ENCODE measurements around the gene TMEM175. TPM values are rescaled to one million over a fixed set of nuclear protein-coding genes. Genes with fewer than 3 reads are reported as not detected.

The TMEM175 gene
- total and polyA plus RNA-seq, 9 of the 15 experiments (the other 6 are each of a cell fraction or from before 2014, with no cell fraction given): 0.13 to 30.9 (median 9.4) TPM

DNA sequence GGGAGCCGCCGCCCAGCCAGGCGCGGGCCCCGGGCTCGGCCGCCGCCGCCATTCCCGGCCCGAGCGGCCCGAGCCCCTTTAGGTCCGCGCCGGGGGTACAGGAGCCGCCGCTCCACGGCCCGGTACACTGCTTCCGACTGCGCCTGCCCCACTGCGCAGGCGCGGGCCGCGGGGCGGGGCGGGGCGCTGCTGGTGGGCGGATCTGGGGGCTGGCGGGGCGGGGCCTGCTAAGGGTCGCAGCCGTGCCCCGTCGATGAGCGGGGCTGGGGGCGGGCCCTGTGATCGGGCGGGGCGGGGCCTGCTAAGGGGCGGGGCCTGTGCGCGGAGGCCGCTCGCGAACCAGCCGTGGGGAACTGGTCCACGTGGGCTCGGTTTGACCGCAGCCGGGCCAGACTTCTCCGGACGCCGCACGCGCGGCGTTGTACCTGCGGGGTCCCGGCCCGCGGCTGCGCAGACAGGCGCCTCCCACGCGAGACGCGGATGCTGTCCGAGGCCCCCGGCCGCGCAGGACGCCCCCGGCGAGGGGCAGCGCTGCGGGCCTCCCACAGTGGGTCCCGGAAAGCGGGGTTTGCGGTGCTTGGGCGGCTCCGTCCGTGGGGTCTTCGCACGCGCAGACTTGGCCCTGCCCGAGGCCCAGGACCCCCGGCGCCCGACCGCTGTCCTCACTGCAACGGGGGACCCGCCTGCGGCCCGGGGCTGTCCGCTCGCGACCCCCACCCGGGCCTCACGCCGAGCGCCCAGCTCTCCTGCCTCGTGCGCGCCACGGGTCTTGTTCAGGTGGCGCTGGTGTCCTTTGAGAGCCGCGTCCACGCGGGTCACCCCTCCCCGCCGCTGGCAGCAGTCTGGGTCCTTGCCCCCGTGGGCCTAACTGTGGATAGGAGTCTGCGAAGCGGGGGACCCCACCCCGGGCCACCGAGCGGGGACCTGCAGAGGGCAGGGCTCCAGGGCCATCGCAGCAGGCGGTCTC is 41.5 kb downstream of the TMEM175 start, which contains the start of gene DGKQ:
DGKQ (minus strand) TSS at position 139 of the 967 bp plus-strand sequence; CDS start at position 52, 87 bp downstream.
- Histone ChIP-seq H3K4me1 (replicated peaks in 1 of 2; ENCODE audit: control insufficient read depth in 2 of 2, insufficient read depth in 2 of 2, low read length in 2 of 2) (peaks cover 0 to 61% of the 10 kb centered on the region in 2 experiments; a peak in 4 of 5 replicates), H4K20me1 (replicated peaks; ENCODE audit: control insufficient read depth, insufficient read depth, low read length) (no peaks in the 10 kb centered on the region; the same call in 1 of the 2 replicates), H3K4me3 (peak within 1 kb of the TSS; percentile 79), H3K36me3 (ENCODE audit: control insufficient read depth, insufficient read depth, low read length) (peaks cover 3% of the 10 kb centered on the region; the same call in 1 of the 3 replicates), H2AFZ (ENCODE audit: low read depth, low read length) (peak within 1 kb of the TSS; percentile 67; the same call in 1 of the 2 replicates), H3K27me3 (ENCODE audit: control insufficient read depth in 2 of 2, insufficient read depth in 2 of 2, low read length in 2 of 2) (no peaks in the 10 kb centered on the region), H3K9ac (ENCODE audit: insufficient read depth in 1 of 2, low read depth in 2 of 2, low read length in 2 of 2) (peak within 1 kb of the TSS; percentile 64 to 98; a peak in 3 of 4 replicates), H3K79me2 (ENCODE audit: control insufficient read depth, insufficient read depth, low read length) (peaks cover 10% of the 10 kb centered on the region; the same call in 2 of the 3 replicates), H3K4me2 (ENCODE audit: insufficient read depth, low read length) (peak within 1 kb of the TSS; percentile 79), H3K27ac (ENCODE audit: extremely low read depth, low read depth, low read length) (peak within 1 kb of the TSS; percentile 57; the same call in 2 of the 3 replicates), H3K9me1 (ENCODE audit: control insufficient read depth, insufficient read depth, low read length) (no peaks in the 10 kb centered on the region), H3K9me3 (replicated peaks; ENCODE audit: control insufficient read depth, insufficient read depth, low read depth, low read length) (no peaks in the 10 kb centered on the region)
- DNase-seq (ENCODE audit: extremely low read depth in 1 of 4, low spot score in 3 of 4) (peak; percentile 84 to 98 (median 97)), FAIRE-seq (no peak), ATAC-seq (peak; percentile 93)
- in situ Hi-C loops (cut with MboI) (no loop called here), intact Hi-C loops (cut with micrococcal nuclease) (loop anchor here (2.0 kb wide), 1 partner anchor 43 kb away; no protein-coding TSS in a partner anchor)
- POLR2A ChIA-PET: interaction anchor here (0.9 kb wide), 1 partner anchor 13 kb away, joined by 3 read pairs; the partner anchor contains the start of gene IDUA
- CTCF ChIA-PET (ENCODE audit: low intra/inter-chr PET ratio): no interaction called here
- BruUV-seq (replicated peaks): TSS peak; percentile 89
- 21% methylated on average over 54 of the region's 123 CpGs for WGBS (ENCODE audit: insufficient coverage, low coverage, missing lambda C conversion rate)
- TF ChIP-seq POLR2AphosphoS2 (IDR thresholded peaks at IDR 0.05; ENCODE audit: low read length): no peak
- no peak; the same call in 1 of the 2 replicates for TF ChIP-seq GATAD2A (IDR thresholded peaks at IDR 0.05)
- TF ChIP-seq, protein P1, sequence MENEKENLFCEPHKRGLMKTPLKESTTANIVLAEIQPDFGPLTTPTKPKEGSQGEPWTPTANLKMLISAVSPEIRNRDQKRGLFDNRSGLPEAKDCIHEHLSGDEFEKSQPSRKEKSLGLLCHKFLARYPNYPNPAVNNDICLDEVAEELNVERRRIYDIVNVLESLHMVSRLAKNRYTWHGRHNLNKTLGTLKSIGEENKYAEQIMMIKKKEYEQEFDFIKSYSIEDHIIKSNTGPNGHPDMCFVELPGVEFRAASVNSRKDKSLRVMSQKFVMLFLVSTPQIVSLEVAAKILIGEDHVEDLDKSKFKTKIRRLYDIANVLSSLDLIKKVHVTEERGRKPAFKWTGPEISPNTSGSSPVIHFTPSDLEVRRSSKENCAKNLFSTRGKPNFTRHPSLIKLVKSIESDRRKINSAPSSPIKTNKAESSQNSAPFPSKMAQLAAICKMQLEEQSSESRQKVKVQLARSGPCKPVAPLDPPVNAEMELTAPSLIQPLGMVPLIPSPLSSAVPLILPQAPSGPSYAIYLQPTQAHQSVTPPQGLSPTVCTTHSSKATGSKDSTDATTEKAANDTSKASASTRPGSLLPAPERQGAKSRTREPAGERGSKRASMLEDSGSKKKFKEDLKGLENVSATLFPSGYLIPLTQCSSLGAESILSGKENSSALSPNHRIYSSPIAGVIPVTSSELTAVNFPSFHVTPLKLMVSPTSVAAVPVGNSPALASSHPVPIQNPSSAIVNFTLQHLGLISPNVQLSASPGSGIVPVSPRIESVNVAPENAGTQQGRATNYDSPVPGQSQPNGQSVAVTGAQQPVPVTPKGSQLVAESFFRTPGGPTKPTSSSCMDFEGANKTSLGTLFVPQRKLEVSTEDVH (IDR thresholded peaks at IDR 0.05; ENCODE audit: low read depth, partially characterized antibody): no peak
- TF ChIP-seq RAD51 (IDR thresholded peaks at IDR 0.05; ENCODE audit: borderline replicate concordance, low read depth): no peak
- TF ChIP-seq ZNF696 (CRISPR knock-in tag; conservative IDR thresholded peaks at IDR 0.05): no peak
- no peak for TF ChIP-seq CEBPB (tag; IDR thresholded peaks at IDR 0.05)
- TF ChIP-seq ZNF197 (CRISPR knock-in tag; IDR thresholded peaks at IDR 0.05; ENCODE audit: low read depth): no peak
- TF ChIP-seq RBBP5 (IDR thresholded peaks at IDR 0.05; ENCODE audit: borderline replicate concordance, insufficient read depth, low read length, poor library complexity, severe bottlenecking): peak; percentile 61
- TF ChIP-seq HMGXB4 (CRISPR knock-in tag; IDR thresholded peaks at IDR 0.05): no peak
- no peak for TF ChIP-seq MBD2 (IDR thresholded peaks at IDR 0.05; ENCODE audit: borderline replicate concordance, low read depth)
- no peak for TF ChIP-seq ZC3H8 (IDR thresholded peaks at IDR 0.05)
- no peak for TF ChIP-seq RHOXF2B (CRISPR knock-in tag; conservative IDR thresholded peaks at IDR 0.05)
- no peak for TF ChIP-seq ZNF23 (CRISPR knock-in tag; IDR thresholded peaks at IDR 0.05)
- no peak for TF ChIP-seq CAMTA2 (CRISPR knock-in tag; conservative IDR thresholded peaks at IDR 0.05)
- TF ChIP-seq ZNF717 (CRISPR knock-in tag; IDR thresholded peaks at IDR 0.05): no peak
- TF ChIP-seq ZNF175 (CRISPR knock-in tag; IDR thresholded peaks at IDR 0.05; ENCODE audit: low read depth): no peak
- no peak for TF ChIP-seq NFATC3 (IDR thresholded peaks at IDR 0.05)

Measured in K562 (cell line).